IgD-negative memory B cell (primary cell): Measurements from ENCODE around the gene C19orf25. TPM values are rescaled to one million over a fixed set of nuclear protein-coding genes. Genes with fewer than 3 reads are reported as not detected.
"Not testable (repeated sequence)": the region's sequence is repeated elsewhere in the genome, so short reads cannot be mapped to it uniquely, and the experiment has no call there.

Experiments
- H3K27ac Mint-ChIP-seq, 3 donors: one replicate each; pipeline ENCODE4 v1.8.0; 2020 to 2022; ENCODE audit warnings: mild to moderate bottlenecking in 3 of 3, mixed read lengths in 3 of 3, moderate library complexity in 1 of 3
- H3K27me3 Mint-ChIP-seq: one replicate; pipeline ENCODE4 v1.8.0; 2021; ENCODE audit warnings: mixed read lengths
- H3K36me3 Mint-ChIP-seq: one replicate; pipeline ENCODE4 v1.8.0; 2020; ENCODE audit warnings: mild to moderate bottlenecking, mixed read lengths
- H3K4me1 Mint-ChIP-seq, 3 donors: one replicate each; pipeline ENCODE4 v1.8.0; 2020 to 2022; ENCODE audit warnings: mixed read lengths in 3 of 3, mild to moderate bottlenecking in 1 of 3
- H3K4me3 Mint-ChIP-seq, 4 donors: one replicate each; pipeline ENCODE4 v1.8.0; 2020 to 2022; ENCODE audit warnings: mild to moderate bottlenecking in 4 of 4, mixed read lengths in 4 of 4, moderate library complexity in 3 of 4
- H3K9me3 Mint-ChIP-seq, 3 donors: one replicate each; pipeline ENCODE4 v1.8.0; 2020 to 2021; ENCODE audit warnings: mixed read lengths in 3 of 3, mild to moderate bottlenecking in 1 of 3
- polyA plus RNA-seq: library from polyadenylated mRNA; unstranded; fragments of 300-500 nt; fragmentation: Illumina TruSeq; gene quantifications from one replicate; pipeline ENCODE4 v1.2.3, GENCODE V29; 2021

C19orf25 gene
- polyA plus RNA-seq, 1 donor from 2014 or later = 51.1 TPM

DNA sequence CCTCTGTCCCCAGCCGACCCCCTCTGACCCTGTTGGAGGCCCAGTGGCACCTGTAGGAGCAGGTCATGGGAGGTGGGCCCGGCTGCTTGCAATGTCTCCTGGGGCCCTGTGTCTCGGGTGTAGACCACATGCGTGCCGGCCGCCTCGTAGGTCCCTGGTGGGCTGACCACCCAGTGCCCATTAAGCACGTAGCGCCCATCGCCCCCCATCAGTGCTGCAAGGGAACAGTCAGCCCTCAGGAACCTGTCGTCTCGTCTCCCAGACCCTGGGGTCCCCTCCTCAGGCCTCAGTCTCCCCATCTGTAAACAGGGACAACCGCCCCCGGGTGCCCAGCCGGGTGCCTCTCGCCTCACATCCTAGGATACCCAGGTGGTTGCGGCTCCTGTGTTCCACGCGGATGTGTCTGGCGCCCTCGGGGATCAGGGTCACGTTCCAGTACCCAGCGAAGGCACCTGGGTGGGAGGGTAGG, 28.2 kb upstream of the C19orf25 start:
- Mint-ChIP-seq H3K27me3 (peaks cover 35% of the 10 kb centered on the region), H3K27ac (peak overlapping the region in 2 of 3 donors; percentile 59 to 75), H3K4me3 (peak overlapping the region in 1 of 4 donors; percentile 44), H3K36me3 (peaks cover 4% of the 10 kb centered on the region), H3K4me1 (peaks cover 3 to 8% (median 6%) of the 10 kb centered on the region in 3 donors), H3K9me3 (peaks cover 0 to 10% (median 0%) of the 10 kb centered on the region in 3 donors)

DNA sequence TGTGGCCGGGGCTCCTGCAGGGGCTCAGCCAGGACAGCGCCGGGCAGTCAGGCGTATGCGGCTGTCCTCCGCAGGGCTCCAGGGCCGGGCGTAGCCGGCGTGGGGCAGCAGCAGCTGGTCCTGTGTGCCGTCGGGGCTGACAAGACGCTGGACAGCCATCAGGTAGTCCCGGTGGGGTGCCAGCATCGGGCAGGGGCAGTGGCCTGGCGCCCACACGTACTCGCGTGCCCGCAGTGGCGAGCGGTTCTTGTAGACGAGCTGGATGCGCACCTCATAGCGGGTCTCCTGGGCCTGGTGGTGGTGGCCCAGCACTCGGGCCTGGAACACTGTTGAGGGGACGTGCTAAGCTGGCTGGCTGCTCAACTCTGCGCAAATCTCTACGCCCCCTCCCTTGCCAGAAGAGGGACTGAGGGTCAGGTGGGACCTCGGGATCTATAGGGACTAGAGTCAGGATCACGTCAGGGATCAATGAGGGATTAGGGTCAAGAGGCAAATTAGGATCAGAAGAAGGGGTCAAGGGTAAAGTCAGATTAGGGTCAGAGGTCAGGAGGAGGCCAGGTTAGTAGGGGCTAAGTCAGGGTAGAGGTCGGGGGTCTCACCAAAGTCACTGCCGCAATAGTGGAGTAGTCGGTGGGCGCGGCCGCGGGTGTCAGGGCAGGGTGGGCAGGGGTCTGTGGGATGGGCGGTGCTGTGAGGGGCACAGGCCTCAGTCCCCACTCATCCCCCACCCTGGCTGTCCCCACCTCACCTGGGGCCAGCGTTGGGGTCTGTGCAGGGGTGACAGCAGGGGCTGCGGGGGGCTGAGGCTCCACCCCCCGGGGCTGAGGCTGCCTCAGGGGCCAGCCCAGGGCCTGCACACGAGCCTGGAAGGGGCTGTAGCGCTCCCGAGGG, 27.2 kb upstream of the C19orf25 start:
- Mint-ChIP-seq H3K4me1 (peaks cover 3 to 8% (median 6%) of the 10 kb centered on the region in 3 donors), H3K4me3 (peak overlapping the region in 3 of 4 donors; percentile 4 to 83 (median 44)), H3K9me3 (peaks cover 0 to 10% (median 0%) of the 10 kb centered on the region in 3 donors), H3K36me3 (peaks cover 4% of the 10 kb centered on the region), H3K27me3 (peaks cover 34% of the 10 kb centered on the region), H3K27ac (peak overlapping the region in 2 of 3 donors; percentile 61 to 82)

DNA sequence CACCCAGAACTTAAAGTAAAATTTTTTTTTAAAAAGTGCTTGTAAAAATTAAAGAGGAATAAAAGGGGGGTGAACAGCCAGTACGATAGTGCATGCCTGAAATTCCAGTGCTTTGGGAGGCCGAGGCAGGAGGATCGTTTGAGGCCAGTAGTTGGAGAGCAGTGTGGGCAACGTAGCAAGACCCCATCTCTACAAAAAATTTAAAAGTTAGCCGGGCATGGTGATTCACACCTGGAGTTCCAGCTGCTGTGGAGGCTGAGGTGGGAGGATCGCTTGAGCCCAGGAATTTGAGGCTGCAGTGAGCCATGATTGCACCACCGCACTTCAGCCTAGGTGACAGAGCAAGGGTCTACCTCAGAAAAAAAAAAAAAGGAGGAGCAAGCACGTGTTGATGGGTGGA, 26.0 kb upstream of the C19orf25 start:
- peaks cover 0 to 10% (median 0%) of the 10 kb centered on the region in 3 donors for H3K9me3 Mint-ChIP-seq
- H3K27ac Mint-ChIP-seq = peak overlapping the region in 1 of 3 donors; percentile 61
- H3K4me1 Mint-ChIP-seq = peaks cover 3 to 8% (median 5%) of the 10 kb centered on the region in 3 donors
- H3K4me3 Mint-ChIP-seq = no peak overlapping the region
- H3K27me3 Mint-ChIP-seq = peaks cover 32% of the 10 kb centered on the region
- peaks cover 4% of the 10 kb centered on the region for H3K36me3 Mint-ChIP-seq

DNA sequence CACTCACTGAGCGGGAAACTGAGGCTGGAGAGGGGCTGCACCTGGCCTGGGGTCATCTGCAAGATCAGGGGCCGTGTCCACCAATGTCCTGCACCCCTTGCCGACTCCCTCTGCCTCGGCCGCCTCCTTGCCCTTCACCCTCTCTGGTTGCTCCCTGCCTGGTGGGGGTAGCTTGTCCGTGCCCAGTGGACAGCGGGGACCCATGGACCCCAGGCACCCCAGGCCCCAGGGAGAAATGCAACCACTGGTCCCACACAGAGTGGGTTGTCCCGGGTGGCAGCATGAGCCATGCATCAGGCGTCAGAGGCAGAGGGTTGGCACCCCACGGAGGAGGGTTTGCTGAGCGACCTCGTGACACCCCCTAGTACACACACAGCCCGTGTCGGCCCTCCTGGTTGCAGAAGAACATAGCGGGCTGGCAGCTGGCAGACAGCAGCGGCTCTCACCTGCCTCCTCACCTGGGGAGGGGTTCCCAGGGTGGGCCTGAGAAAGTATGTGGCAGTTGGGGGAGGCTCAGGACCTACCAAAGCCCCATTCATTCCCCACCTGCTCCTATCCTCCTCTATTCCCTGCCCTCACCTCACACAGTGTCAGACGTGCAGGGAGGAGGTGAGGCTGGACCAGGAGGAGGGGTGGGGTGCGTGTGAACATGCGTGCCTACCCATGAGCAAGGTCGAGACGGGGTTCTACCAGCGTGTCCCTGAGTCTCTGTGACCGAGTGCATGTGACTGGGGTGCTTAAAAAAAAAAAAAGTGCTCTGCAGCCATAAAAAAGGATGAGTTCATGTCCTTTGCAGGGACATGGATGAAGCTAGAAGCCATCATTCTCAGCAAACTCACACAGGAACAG, 25.1 kb upstream of the C19orf25 start:
- Mint-ChIP-seq H3K27me3 (peaks cover 29% of the 10 kb centered on the region), H3K27ac (peak overlapping the region in 1 of 3 donors; percentile 61), H3K4me3 (no peak overlapping the region), H3K9me3 (peaks cover 0 to 10% (median 0%) of the 10 kb centered on the region in 3 donors), H3K4me1 (peaks cover 3 to 8% (median 5%) of the 10 kb centered on the region in 3 donors), H3K36me3 (peaks cover 4% of the 10 kb centered on the region)

DNA sequence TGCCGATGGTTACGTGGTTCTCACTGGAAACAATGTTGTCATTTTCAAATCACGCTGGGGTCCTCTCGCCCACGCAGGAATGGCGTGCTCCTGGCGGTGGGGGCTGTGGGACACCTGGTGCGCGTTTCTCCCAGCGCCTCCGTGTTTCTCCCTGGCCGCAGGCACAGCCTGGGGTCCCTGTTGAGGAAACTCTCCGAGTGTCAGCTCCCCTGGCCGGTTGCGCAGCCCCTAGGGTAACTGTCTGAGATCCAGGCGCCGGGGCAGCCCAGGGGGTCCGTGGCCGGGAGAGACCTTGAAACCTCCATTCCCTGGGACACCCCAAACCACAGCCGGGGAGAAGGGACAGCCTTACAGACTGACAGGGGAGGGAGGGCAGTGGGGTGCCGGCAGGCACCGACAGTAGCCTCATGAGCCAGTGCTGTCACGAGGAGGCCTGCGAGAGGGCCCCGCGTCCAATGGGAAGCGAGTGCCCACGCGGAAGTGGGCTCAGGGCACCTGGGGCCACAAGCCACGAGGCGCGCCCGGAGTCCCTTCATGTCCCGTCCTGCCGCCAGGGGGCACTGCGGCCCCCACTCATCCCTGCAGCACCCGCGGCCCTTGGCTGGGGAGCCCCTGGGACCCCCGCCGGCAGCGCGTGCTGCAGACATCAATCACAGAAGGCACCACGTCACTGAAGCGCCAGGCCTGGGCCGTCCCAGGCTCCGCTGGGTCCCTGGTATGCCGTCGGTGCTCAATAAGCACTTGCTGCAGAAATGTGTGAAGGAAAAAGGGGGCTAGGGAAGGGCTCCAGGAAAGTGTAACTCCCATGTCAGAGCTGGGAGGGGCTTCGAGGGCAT, 24.3 kb upstream of the C19orf25 start:
- H3K4me1 Mint-ChIP-seq = peaks cover 3 to 6% (median 5%) of the 10 kb centered on the region in 3 donors
- no peak overlapping the region for H3K4me3 Mint-ChIP-seq
- H3K27me3 Mint-ChIP-seq = peaks cover 27% of the 10 kb centered on the region
- peaks cover 0 to 9% (median 0%) of the 10 kb centered on the region in 3 donors for H3K9me3 Mint-ChIP-seq
- H3K27ac Mint-ChIP-seq = peak overlapping the region in 1 of 3 donors; percentile 13
- peaks cover 4% of the 10 kb centered on the region for H3K36me3 Mint-ChIP-seq

DNA sequence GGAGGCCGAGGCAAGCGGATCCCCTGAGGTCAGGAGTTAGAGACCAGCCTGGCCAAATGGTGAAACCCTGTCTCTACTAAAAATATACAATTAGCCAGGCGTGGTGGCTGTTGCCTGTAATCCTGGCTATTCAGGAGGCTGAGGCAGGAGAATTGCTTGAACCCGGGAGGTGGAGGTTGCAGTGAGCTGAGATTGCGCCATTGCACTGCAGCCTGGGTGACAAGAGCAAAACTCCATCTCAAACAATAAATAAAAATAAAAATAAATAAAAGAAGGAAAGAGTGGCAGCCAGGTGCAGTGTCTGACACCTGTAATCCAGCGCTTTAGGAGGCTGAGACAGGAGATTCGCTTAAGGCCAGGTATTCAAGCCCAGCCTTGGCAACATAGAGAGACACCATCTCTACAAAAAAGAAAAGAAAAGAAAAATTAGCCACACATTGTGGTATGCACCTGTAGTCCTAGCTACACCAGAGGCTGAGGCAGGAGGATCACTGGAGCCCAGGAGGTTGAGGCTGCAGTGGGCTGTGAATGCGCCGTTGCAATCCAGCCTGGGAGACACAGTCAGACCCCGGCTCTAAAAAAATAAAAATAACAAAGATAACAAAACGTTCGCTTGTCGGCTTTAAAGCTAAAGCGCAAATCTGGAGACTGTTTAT, 23.5 kb upstream of the C19orf25 start:
- Mint-ChIP-seq H3K4me1 (peaks cover under 1 to 3% (median 1%) of the 10 kb centered on the region in 3 donors), H3K4me3 (no peak overlapping the region), H3K9me3 (peaks cover 0 to 5% (median 0%) of the 10 kb centered on the region in 3 donors), H3K36me3 (peaks cover under 1% of the 10 kb centered on the region), H3K27ac (peak overlapping the region in 1 of 3 donors; percentile 13), H3K27me3 (peaks cover 22% of the 10 kb centered on the region)

DNA sequence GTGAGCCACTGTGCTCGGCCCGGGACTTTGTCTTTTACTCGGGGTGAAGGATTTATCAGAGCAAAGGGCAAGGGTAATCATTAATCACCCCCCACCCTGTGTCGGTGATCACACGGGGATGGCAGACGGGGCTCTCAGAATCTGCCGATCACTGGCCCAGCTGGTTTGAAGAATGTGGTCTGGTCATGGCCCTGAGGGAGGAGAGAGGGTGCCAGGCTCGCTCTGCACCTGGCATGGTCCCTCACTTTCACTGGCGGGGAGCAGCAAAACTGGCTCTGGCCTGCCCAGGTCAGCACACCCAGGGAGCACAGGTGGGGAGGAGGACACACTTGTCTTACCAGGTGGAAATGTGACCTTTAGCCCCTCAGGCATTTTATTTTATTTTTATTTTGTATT, 22.2 kb upstream of the C19orf25 start:
- Mint-ChIP-seq H3K27ac (peak overlapping the region in 1 of 3 donors; percentile 35), H3K27me3 (peaks cover 24% of the 10 kb centered on the region), H3K4me3 (no peak overlapping the region), H3K4me1 (peaks cover 0 to 3% (median 0%) of the 10 kb centered on the region in 3 donors), H3K36me3 (no peaks in the 10 kb centered on the region), H3K9me3 (peaks cover 0 to 2% (median 0%) of the 10 kb centered on the region in 3 donors)

DNA sequence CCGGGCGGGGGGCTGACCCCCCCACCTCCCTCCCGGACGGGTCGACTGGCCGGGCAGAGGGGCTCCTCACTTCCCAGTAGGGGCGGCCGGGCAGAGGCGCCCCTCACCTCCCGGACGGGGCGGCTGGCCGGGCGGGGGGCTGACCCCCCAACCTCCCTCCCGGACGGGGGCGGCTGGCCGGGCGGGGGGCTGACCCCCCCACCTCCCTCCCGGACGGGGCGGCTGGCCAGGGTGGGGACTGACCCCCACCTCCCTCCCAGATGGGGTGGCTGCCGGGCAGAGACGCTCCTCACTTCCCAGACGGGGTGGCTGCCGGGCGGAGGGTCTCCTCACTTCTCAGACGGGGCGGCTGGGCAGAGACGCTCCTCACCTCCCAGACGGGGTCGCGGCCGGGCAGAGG, 20.2 kb upstream of the C19orf25 start:
- not testable (repeated sequence) for H3K4me1 Mint-ChIP-seq, H3K27ac Mint-ChIP-seq, H3K9me3 Mint-ChIP-seq, H3K36me3 Mint-ChIP-seq, H3K4me3 Mint-ChIP-seq
- peaks cover 15% of the 10 kb centered on the region for H3K27me3 Mint-ChIP-seq

DNA sequence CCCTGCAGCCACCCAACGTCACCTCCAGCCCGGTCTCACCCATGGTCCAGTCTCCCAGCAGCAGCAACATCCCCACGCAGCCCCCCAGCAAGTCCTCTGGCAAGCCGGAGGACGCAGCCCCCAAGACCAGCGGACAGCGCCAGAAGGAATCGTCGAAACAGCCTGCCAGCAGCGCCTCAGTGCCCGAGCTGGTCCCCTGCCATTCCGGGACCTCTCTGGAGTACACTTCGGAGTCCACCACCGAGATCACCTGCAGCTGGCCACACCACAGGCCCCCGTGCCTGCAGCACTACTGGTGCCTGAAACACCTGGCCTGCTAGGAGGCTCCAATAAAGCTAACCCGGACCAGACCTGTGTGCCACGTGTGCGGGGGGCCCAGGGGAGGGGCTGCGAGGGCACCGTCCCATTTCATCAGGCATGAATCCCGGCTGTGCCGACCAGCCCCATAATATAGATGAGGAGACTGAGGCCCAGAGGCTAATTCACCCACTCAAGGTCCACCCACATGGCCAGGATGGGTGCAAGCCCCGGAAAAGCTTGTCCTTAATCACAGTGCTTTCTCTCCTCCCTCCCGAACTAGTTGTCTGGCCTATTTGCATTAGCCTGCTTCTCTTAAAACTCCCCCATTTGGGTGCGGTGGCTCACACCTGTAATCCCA, 18.7 kb upstream of the C19orf25 start:
- Mint-ChIP-seq H3K4me1 (peaks cover 0 to 3% (median 0%) of the 10 kb centered on the region in 3 donors), H3K9me3 (no peaks in the 10 kb centered on the region), H3K4me3 (no peak overlapping the region), H3K27ac (no peak overlapping the region), H3K36me3 (no peaks in the 10 kb centered on the region), H3K27me3 (peaks cover 8% of the 10 kb centered on the region)

DNA sequence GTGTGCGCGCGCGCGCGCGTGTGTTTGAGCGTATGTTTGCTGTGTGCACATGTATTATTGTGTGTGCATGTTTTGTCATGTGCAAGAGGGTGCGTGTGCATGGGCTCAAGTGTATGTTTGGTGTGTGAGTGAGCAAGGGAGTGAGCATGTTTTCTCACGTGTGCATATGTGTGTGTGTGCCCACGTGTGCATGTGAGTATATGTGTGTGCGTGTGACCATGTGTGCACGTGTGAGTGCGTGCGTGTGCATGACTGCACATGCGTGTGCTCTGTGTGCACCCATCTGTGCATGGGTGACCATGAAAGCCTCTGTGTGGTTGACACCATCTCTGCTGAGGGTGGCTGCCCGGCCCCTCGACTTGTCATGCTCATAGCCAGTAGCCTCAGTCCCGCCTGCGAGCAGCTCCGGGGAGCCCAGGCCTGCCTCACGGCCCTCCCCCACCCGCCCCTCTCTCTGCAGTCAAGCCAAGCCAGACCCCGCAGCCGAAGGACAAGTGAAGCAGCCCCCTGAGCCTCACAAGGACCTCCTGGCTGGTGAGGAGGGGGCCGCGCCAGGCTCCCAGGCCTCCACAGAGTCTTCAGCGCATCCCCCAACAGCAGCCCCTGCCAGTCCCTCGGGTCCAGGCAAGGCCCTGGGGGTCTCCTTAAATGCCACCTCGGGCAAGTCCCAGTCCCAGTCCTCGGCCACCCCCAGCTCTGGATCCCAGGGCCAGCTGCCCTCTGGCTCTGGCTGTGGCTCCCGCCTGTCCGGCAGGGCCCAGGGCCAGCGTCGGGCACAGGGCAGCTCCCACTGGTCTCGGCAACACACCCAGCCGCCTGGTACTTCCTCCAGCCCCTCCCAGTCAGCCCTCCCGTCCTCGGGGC, 17.9 kb upstream of the C19orf25 start:
- Mint-ChIP-seq H3K9me3 (no peaks in the 10 kb centered on the region), H3K27ac (no peak overlapping the region), H3K36me3 (no peaks in the 10 kb centered on the region), H3K4me1 (peaks cover 0 to 3% (median 0%) of the 10 kb centered on the region in 3 donors), H3K4me3 (no peak overlapping the region), H3K27me3 (peaks cover 7% of the 10 kb centered on the region)

DNA sequence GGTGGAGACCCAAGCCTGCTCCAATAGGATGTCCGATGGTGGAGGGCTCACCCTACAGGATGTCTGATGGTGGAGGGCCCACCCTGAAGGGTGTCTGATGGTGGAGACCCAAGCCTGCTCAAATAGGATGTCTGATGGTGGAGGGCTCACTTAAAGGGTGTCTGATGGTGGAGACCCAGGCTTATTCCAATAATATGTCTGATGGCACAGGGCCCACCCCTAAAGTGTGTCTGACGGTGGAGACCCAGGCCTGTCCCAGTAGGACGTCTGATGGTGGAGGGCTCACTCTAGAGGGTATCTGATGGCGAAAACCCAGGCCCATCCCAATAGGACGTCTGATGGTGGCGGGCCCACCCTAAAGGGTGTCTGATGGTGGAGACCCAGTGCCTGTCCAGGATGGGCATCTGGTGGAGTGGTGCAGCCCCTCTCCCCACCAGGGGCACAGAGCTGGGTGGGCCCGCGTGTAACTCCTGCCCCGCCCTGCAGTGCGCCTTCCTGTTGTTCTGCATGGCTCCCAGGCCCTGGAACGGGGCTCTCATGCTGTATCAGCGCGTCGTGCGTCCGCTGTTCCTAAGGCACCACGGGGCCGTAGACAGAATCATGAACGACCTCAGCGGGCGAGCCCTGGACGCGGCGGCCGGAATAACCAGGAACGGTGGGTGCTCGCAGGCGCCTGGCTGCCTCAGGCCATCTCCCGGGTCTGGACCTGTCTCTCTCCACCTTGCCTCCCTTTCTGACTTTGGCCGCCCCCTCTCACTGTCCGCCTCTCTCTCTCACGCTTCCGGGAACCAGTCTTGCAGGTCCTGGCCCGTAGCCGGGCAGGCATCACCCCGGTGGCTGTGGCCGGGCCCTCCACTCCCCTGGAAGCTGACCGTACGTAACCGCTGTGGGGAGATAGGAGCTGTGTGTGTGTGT, 17.0 kb upstream of the C19orf25 start:
- peaks cover 6% of the 10 kb centered on the region for H3K27me3 Mint-ChIP-seq

More for the DNA sequence above, 17.0 kb upstream of the C19orf25 start:
- Mint-ChIP-seq H3K4me3 (no peak overlapping the region), H3K9me3 (no peaks in the 10 kb centered on the region), H3K4me1 (peaks cover 0 to 5% (median 3%) of the 10 kb centered on the region in 3 donors), H3K27ac (no peak overlapping the region), H3K36me3 (no peaks in the 10 kb centered on the region)
